ENCODE measurements around the gene TPTE2. TPM values are rescaled to one million over a fixed set of nuclear protein-coding genes. Genes with fewer than 3 reads are reported as not detected.
"Not testable (repeated sequence)": the region's sequence is repeated elsewhere in the genome, so short reads cannot be mapped to it uniquely, and the experiment has no call there.

TPTE2 gene
- not detected in 2 replicates for total RNA-seq (2021; fragmentation: NEBNext Ultra II Directional; extraction: Animal tissue kit (Norgen Biotek cat#: 25700))
- not detected in 2 replicates for polyA plus RNA-seq (2011; rRNA removed)
- not detected for polyA plus RNA-seq (2011; cell fraction: cytosol; rRNA removed)
- polyA plus RNA-seq (2011; cell fraction: nucleus; rRNA removed), result not detected
- polyA plus RNA-seq (2012, experiment 1 of 2), result not detected in 4 replicates
- not detected for polyA plus RNA-seq (2012, experiment 2 of 2)
- polyA plus RNA-seq (2013, experiment 1 of 2), result 0.04 TPM
- not detected for polyA plus RNA-seq (2013, experiment 2 of 2)
- not detected in 2 replicates for polyA minus RNA-seq (2011; rRNA and poly(A)+ RNA removed)
- not detected for polyA minus RNA-seq (2011; cell fraction: cytosol; rRNA and poly(A)+ RNA removed)
- not detected for polyA minus RNA-seq (2011; cell fraction: nucleus; rRNA and poly(A)+ RNA removed)
- long read RNA-seq, experiment 1, result 0 reads
- long read RNA-seq, experiment 2, result 0 reads

DNA sequence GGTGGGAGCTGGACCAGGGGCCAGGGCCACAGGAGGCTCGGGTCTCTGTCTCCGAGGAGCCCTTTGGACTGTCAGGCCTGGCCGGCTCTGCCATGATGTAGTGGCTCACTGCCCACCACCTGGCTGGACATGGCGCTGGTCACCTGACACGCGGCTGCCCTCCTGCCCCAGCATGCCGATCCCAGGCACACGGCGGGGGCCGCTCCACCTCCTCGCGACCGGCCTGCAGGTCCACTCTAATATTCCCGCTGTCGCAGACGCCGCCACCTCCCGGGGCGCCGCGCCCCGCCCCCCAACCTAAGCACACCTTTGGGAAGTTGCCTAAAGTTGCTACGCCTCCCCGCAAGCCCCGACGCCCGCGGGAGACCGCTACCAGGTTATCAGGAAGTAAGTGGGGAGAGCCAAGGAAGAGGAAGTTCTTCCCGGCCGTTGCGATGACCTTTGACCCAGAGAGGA is at the start of gene TPTE2:
TPTE2 (minus strand) TSS at position 406 of the 456 bp plus-strand sequence. CDS start 58,298 bp downstream, outside the sequence.
- peaks cover 23 to 51% of the 10 kb centered on the region in 2 experiments for H3K9me3 ChIP-seq (ENCODE audit: insufficient read depth in 2 of 2, low read depth in 1 of 2, low read length in 1 of 2)
- CTCF ChIA-PET (ENCODE audit: partially characterized antibody); H3K27me3 ChIP-seq (replicated peaks in 1 of 4; ENCODE audit: control insufficient read depth in 3 of 4, extremely low read depth in 1 of 4, insufficient read depth in 3 of 4, low read length in 3 of 4); POLR2A ChIA-PET (ENCODE audit: partially characterized antibody); H3K18ac ChIP-seq (ENCODE audit: extremely low read depth, low read length); H2BK120ac ChIP-seq (replicated peaks; ENCODE audit: low read depth, low read length); H3K23ac ChIP-seq (ENCODE audit: insufficient read length); H3K14ac ChIP-seq (ENCODE audit: insufficient read length); H3K4me1 ChIP-seq (replicated peaks in 1 of 4; ENCODE audit: control insufficient read depth in 3 of 4, insufficient read depth in 4 of 4, low read length in 3 of 4); H3K4ac ChIP-seq (replicated peaks; ENCODE audit: insufficient read length, low read depth, low read length); H3K79me1 ChIP-seq (ENCODE audit: low read depth, low read length); H3K36me3 ChIP-seq (ENCODE audit: control insufficient read depth in 2 of 4, insufficient read depth in 4 of 4, low read length in 3 of 4); H4K20me1 ChIP-seq (replicated peaks in 1 of 2; ENCODE audit: control insufficient read depth in 1 of 2, insufficient read depth in 2 of 2, low read length in 2 of 2); H3K9ac ChIP-seq (replicated peaks in 1 of 4; ENCODE audit: extremely low read depth in 1 of 4, low read depth in 3 of 4, low read length in 3 of 4); H2BK12ac ChIP-seq (ENCODE audit: low read depth, low read length); H4K5ac ChIP-seq (ENCODE audit: insufficient read length, low read depth, low read length); H2AFZ ChIP-seq (ENCODE audit: low read length); H2BK5ac ChIP-seq (ENCODE audit: low read depth, low read length); H3K4me2 ChIP-seq (ENCODE audit: insufficient read depth in 1 of 2, low read depth in 2 of 2, low read length in 2 of 2); FAIRE-seq; H3K27ac ChIP-seq (ENCODE audit: low read depth, low read length); H2AK5ac ChIP-seq (ENCODE audit: low read depth, low read length); H3K56ac ChIP-seq (replicated peaks; ENCODE audit: insufficient read length, low read depth, low read length); H4K91ac ChIP-seq (replicated peaks; ENCODE audit: insufficient read length, low read length); H2BK20ac ChIP-seq (ENCODE audit: low read length); H3K79me2 ChIP-seq (ENCODE audit: control insufficient read depth in 1 of 2, insufficient read depth in 2 of 2, low read length in 2 of 2); H4K8ac ChIP-seq (ENCODE audit: extremely low read depth, insufficient read depth, low read length); H3K23me2 ChIP-seq (ENCODE audit: low read depth, low read length); H3K4me3 ChIP-seq (ENCODE audit: extremely low read depth in 1 of 4, insufficient read depth in 2 of 4, low read depth in 3 of 4, low read length in 4 of 4); H2BK15ac ChIP-seq (ENCODE audit: low read length); DNase-seq (ENCODE audit: low read depth in 1 of 2, low spot score in 2 of 2): not testable (repeated sequence)
- 85% methylated on average over 13 of the region's 32 CpGs; no CpG with 5 or more reads in 1 of the 2 experiments for WGBS, 2 experiments (ENCODE audit: extremely low coverage in 1 of 2, insufficient coverage in 1 of 2, insufficient read length in 1 of 2, insufficient replicate concordance in 2 of 2, low coverage in 1 of 2, low lambda C conversion rate in 2 of 2, missing lambda C conversion rate in 1 of 2)

Data from H1 (cell line).